ENCODE measurements around the gene ZNRF3.

DNA sequence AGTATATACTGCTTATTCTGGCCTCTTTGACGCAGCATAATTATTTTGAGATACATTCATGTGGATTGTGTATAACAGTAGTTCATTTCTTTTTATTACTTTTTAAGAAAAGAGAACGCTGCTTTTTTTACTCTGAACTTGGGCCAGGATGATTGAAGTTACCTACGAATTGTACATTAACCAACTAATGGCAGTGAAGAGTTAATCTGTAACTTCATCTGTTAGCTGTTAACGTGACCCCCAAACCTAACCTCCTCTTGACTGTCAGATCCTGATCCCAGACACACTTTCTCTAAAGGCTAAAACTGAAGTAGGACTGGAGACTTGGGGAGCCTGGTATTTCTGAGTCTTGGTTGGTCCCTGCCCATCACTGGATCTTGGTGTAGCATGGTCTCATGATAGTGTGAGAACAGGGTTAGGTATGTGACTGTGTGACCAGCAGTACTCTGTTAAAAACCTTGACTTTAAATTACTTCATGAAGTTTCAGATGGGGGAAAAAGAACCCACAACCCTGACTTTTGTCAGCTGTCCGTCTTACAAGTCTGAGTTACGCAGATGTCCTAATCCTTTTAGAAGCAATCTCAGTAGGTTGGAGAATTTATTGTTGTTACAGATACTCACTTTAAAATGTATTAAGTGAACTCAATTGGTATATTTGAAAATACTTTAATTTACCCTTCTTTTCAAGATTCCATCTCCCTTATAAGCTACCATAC lies 138.9 kb downstream of the ZNRF3 start:
- TF ChIP-seq, protein P1, sequence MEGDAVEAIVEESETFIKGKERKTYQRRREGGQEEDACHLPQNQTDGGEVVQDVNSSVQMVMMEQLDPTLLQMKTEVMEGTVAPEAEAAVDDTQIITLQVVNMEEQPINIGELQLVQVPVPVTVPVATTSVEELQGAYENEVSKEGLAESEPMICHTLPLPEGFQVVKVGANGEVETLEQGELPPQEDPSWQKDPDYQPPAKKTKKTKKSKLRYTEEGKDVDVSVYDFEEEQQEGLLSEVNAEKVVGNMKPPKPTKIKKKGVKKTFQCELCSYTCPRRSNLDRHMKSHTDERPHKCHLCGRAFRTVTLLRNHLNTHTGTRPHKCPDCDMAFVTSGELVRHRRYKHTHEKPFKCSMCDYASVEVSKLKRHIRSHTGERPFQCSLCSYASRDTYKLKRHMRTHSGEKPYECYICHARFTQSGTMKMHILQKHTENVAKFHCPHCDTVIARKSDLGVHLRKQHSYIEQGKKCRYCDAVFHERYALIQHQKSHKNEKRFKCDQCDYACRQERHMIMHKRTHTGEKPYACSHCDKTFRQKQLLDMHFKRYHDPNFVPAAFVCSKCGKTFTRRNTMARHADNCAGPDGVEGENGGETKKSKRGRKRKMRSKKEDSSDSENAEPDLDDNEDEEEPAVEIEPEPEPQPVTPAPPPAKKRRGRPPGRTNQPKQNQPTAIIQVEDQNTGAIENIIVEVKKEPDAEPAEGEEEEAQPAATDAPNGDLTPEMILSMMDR (IDR thresholded peaks at IDR 0.05; ENCODE audit: low read depth, low read length), result no peak
- no peak for TF ChIP-seq EZH2phosphoT487 (IDR thresholded peaks at IDR 0.05; ENCODE audit: low read depth)
